Smooth muscle cell of the brain vasculature (primary cell): Measurements from ENCODE around the gene OLIG2.

Experiments used
- DNase-seq: peaks from one replicate; pipeline ENCODE4 v3.0.0-alpha.2; 2012; ENCODE audit warnings: low read depth, low spot score

The OLIG2 gene

DNA sequence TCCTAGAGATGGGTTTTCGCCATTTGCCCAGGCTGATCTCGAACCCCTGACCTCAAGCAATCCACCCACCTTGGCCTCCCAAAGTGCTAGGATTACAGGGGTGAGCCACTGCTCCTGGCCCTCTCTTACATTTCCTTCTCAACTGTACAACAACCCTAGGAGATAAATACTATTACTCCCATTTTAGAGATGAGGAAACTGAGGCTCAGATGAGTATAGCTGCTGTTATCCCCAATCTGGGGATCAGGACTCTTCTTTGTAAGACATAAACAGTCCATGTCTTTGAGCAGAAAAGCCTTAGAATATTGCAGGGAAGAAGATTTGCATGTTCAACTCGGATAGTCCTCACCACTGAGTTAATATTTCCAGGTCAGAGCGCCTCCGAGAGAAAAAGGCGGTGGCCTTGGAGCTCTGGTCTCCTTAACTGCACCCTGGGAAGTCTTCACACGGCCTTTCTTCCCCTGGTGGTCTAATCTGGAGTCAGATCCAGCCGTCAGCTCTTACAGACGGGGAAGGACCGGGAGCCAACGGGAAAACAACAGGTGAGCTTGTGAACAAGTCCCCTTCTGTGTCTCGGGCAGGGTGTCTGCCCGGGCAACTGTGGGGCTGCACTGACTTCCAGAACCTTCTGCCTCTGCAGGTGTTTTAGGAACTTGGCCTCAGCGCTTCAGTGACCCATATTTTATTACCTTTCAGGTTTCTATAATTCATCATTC, 38.3 kb downstream of the OLIG2 start:
- DNase-seq: no peak

DNA sequence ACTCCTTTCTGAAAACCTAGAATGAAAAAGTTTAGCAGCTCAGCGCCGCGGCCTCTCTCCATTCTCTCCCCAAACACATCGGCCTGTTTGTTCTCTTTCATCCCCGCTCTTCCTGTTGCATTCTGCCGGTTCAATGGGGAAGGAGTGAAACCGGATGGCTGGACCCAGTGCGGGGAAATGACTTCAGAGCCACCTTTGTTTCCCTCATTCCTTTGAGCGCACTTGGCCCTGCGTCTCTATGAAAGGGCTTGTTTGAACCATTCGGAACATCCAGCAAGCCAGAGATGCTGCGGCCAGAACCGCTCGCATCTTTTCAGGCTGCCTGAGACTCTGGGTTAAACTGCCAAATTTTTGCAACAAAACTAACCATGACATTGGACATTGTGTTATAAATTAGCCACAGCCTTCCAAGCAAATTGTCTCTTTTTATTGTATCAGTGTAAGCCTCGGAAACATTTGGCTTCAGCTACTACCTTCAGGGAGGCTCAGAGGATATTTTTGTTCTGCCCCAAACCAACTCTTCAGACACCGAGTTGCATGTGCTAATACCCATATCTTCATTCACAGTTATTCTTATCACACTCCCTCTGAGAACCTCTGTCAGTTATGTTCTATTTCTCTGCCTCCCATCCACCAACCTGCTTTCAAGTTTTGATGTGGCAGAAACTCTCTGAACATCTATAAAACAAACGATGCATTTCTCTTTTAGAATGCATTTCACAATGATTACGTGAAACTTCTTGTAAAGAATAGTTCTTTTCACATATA, 39.1 kb downstream of the OLIG2 start:
- DNase-seq: no peak

DNA sequence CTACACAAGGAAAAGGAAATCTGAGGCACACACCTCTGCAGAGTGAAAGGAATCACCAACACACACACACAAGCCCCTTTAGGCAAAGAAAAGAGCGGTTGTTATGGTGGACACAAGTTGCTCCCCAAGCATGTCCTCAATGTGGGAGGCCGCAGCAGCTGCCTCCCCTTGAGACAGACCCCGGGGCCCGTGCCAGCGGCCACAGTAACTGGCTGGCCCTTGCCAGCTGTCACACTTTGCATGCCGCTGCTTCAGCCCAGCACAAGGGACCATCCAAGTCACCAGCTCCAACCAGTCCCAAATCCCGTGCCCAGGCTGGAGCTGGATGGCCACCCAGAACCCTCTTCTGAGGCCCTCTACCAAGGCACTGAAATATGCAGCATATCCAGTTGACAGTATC, 41.3 kb downstream of the OLIG2 start:
- DNase-seq: no peak

DNA sequence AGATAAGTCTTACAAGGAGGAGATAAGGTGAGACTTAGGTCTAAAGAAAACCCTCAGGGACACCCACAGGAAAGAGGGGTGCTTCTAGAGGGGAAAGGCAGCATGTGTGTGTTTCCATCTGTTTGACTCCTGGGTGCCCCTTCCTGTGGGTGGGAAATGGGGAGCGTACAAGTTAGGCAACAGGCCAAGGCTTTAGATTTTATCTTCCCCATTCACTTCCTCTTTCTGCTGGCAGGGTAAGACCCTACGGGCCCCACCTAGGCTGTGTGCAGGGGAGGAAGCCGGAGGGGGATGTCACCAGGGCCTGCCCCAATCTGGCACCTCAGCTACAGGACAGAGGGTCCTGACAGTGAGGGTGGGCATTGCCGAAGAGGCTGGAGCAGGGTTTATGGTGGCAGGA, 41.7 kb downstream of the OLIG2 start:
- no peak for DNase-seq

DNA sequence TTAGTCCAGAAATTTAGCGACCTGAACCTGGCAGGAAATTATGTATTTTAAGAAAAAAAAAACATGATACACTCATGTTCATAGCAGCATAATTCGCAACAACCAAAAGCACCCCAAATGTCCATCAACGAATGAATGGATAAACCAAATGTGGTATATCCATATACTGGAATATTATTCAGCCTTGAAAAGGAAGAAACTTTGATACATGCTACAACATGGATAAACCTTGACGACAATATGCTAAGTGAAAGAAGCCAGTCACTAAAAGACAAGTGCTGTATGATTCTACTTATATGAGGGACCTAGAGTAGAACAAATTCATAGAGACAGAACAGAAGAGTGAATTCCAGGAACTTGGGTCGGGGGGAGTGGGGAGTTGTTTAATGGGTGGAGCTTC, 43.5 kb downstream of the OLIG2 start:
- no peak for DNase-seq

DNA sequence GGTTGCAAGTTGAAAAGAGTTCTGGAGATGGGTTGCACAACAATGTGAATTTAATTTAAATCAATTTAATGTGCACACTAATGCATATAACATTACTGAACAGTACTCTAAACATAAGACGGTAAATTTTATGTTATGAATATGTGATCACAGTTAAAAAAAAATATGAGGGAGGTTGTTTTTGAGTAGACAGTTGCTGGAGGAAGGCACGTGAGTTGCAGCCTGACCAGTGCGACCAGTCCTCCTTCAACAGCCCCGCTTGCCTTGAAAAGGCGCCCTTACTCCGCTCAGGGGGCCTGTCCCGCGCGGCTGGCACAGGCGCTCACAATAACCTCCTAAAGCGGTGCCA, 43.9 kb downstream of the OLIG2 start:
- no peak for DNase-seq

DNA sequence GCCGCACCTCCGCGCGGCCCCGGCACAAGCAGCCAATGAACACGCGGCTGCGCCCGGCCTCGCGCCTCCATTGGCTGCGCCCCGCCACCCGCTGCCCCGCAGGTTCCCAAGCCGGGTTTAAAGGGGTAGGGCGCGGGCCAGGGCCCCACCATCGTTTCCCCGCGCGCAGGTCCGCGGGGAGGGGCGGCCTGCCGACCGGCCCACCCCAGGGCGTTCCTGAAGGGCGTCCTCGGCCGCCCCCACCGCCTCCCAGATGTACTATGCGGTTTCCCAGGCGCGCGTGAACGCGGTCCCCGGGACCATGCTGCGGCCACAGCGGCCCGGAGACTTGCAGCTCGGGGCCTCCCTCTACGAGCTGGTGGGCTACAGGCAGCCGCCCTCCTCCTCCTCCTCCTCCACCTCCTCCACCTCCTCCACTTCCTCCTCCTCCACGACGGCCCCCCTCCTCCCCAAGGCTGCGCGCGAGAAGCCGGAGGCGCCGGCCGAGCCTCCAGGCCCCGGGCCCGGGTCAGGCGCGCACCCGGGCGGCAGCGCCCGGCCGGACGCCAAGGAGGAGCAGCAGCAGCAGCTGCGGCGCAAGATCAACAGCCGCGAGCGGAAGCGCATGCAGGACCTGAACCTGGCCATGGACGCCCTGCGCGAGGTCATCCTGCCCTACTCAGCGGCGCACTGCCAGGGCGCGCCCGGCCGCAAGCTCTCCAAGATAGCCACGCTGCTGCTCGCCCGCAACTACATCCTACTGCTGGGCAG, 44.4 kb downstream of the OLIG2 start, which contains the start of gene OLIG1:
OLIG1 (plus strand) TSS at position 148 of the 750 bp plus-strand sequence; CDS start at position 254, 106 bp downstream.
- DNase-seq: no peak

DNA sequence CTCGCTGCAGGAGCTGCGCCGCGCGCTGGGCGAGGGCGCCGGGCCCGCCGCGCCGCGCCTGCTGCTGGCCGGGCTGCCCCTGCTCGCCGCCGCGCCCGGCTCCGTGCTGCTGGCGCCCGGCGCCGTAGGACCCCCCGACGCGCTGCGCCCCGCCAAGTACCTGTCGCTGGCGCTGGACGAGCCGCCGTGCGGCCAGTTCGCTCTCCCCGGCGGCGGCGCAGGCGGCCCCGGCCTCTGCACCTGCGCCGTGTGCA, 44.9 kb downstream of the OLIG2 start:
- DNase-seq: no peak

DNA sequence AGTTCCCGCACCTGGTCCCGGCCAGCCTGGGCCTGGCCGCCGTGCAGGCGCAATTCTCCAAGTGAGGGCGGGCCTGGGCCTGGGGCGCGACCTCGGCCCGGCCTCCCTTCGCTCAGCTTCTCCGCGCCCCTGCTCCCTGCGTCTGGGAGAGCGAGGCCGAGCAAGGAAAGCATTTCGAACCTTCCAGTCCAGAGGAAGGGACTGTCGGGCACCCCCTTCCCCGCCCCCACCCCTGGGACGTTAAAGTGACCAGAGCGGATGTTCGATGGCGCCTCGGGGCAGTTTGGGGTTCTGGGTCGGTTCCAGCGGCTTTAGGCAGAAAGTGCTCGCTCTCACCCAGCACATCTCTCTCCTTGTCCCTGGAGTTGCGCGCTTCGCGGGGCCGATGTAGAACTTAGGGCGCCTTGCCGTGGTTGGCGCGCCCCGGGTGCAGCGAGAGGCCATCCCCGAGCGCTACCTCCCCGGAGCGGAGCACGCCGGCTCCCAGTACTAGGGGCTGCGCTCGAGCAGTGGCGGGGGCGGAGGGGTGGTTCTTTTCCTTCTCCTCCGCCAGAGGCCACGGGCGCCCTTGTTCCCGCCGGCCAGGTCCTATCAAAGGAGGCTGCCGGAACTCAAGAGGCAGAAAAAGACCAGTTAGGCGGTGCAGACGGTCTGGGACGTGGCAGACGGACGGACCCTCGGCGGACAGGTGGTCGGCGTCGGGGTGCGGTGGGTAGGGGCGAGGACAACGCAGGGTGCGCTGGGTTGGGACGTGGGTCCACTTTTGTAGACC, 45.4 kb downstream of the OLIG2 start:
- DNase-seq: no peak

DNA sequence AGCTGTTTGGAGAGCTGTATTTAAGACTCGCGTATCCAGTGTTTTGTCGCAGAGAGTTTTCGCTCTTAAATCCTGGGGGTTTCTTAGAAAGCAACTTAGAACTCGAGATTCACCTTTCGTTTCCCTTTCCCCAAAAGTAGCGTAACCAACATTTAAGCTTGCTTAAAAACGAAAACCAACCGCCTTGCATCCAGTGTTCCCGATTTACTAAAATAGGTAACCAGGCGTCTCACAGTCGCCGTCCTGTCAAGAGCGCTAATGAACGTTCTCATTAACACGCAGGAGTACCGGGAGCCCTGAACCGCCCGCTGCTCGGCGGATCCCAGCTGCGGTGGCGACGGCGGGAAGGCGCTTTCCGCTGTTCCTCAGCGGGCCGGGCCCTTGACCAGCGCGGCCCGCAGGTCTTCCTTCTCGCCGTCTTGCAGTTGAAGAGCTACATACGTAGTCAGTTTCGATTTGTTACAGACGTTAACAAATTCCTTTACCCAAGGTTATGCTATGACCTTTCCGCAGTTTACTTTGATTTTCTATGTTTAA, 46.1 kb downstream of the OLIG2 start:
- no peak for DNase-seq

DNA sequence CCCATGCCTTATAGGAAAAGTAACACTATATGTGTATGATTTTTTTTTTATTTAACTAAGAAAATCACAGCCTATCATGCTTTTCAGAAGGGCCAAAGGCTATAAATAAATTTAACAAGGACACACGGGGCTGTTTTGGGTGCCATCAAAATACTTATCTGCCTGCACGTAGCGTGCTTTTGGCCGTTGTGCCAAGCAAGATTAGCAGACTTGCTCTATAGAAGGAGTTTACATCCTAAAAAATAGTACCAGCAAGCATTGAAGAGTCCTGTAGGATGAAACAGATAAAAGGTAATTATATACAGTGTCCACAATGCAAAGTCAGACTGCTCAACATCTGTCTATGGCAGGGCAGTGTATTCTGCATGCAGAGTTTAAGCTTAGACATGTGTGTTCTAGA, 47.9 kb downstream of the OLIG2 start:
- DNase-seq: no peak

DNA sequence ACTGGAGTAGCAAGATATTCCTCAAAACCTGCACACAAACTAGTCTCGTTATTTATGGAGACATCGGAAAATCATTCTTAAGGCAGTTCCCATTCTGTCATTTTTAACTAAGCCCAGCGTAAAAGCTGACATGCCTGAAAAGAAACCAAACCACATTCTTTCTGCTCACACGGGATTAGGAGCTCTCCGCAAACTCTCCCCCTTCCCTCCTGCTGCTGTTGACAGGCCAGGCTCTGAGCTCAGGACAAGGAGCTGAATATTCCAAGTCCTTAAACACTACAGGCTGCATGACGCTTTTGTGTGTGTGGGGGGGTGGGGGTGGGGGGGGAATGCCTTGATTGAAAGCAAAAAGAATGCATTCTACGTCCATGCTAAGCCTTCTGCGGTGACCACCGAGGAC, 49.4 kb downstream of the OLIG2 start:
- DNase-seq: no peak

DNA sequence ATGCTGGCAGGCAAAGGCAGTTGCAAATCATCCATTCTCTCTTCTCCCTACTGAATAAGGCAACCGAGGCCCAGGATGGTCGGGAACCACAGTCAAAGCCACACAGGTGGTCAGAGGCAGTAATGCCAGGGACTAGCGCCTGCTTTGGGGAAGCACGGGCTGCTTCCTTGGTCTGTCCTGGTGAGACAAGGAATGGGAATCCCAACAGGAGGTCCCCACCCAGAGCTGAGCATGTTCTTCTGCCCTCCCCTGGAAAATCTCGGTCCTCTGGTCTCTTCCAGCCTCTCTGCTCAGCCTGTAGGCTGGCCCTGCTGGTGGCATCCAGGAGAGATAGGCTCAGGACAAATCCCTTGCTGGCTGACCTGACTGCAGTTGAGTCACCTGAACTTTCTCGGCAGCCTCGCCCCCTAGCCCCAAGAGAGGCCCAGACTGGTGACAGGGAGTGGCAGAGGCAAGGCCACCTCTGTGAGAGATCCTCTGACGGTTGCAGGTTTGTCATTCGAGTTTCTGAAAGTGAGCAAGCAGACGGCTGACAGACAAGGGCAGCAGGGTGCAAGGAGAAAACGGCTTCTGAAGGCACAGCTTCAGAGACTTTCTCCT, 50.0 kb downstream of the OLIG2 start:
- no peak for DNase-seq

DNA sequence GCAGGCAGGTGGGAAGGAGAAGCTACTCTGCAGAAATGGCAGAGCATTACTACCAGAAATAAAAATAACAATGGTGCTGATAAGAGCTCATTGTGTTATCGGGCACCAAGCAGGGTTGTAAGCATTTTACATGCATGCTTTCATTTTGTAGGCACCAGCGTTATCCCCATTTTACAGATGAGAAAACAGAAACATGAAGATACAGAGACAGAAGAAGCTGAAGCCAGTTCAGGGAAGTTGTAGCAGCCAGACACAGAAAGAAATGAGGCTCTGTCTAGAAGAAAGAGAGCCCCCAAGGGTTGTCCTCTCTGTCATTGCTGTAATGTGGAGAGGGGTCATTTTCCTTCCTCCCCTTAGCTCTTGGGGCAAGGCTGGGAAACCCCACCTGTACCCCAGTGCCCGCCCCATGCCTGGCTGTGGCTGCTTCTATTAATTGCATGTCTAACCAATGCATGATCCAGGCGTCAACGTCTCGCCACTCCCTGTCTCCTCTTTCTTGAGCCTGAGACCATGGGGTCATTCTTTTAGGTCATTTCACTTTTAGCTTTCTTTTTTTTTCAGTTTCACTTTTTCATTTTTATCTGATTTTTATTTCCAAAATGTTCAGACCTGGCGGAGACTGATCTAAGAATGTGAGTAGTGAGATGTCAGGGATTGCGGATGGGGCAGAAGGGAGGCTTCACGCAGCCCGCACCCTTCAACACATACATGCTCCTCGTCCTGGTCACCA, 51.0 kb downstream of the OLIG2 start:
- no peak for DNase-seq
